HK-2 (cell line): ENCODE results near the gene HSD17B11.
"Not testable (repeated sequence)": the region's sequence is repeated elsewhere in the genome, so short reads cannot be mapped to it uniquely, and the experiment has no call there.

ENCODE experiments used
- DNase-seq: peaks from one replicate; pipeline ENCODE4 v3.0.0-alpha.2; 2018; ENCODE audit not compliant: unreplicated experiment

Gene HSD17B11

GRCh38 chr4:87356832-87357526 is 34.0 kb downstream of the HSD17B11 start:
- no peak for DNase-seq

DNA sequence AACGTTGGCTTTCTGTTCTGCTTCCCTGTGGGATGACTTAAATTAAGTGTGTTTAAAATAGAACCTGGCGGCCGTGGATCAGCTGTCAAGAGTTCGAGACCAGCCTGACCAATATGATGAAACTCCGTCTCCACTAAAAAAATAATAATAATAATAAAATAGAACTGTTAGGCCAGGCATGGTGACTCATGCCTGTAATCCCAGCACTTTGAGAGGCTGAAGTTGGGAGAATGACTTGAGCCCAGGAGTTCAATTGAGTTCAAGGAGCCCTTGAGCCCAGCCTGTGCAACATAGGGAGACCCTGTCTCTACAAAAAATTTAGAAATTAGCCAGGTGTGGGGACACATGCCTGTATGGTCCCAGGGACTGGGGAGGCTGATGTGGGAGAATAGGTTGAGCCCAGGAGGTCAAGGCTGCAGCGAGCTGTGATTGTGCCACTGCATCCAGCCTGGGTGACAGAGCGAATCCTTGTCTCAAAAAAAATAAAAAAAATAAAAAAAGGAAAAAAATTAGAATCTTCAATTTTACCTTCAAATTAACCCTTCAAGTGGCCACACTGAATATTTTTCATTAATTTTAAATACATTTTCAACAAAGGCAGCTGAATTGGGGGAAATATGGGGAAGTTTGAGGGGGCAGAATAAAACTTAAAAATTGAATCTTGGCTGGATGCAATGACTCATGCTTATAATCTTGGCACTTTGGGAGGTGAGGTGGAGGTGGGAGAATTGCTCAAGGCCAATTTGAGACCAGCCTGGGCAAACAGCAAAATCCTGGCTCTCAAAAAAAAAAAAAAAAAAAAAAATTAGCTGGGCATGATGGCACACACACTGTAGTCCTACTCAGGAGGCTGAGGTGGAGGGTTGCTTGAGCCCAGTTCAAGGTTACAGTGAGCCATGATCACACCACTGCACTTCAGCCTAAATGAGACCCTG is 36.6 kb downstream of the HSD17B11 start:
- DNase-seq = no peak

DNA sequence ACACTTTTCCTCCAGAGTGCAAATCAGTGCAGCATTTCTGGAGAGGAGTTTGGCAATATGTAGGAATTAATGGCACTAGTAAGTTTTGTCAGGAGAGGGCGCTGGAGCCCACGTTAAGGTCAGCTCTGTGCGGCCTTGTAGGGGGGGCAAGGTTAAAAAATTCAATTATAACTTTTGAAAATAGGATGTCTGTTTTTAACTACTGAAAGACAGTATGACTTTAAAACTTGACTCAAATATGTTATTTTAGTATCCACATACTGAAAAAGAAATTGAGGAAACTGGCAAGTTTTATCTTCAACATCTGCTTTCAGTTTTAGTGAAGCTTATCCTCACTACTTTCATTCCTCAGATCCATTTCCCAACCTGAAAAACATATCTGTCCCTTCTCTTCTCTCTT is 37.4 kb downstream of the HSD17B11 start:
- no peak for DNase-seq

GRCh38 chr4:87345139-87345538 is 45.8 kb downstream of the HSD17B11 start:
- no peak for DNase-seq

GRCh38 chr4:87342872-87343271 is 48.1 kb downstream of the HSD17B11 start:
- DNase-seq = no peak

- DNase-seq = not testable (repeated sequence)
Measured at GRCh38 chr4:87341954-87342635, 48.9 kb downstream of the HSD17B11 start.

DNA sequence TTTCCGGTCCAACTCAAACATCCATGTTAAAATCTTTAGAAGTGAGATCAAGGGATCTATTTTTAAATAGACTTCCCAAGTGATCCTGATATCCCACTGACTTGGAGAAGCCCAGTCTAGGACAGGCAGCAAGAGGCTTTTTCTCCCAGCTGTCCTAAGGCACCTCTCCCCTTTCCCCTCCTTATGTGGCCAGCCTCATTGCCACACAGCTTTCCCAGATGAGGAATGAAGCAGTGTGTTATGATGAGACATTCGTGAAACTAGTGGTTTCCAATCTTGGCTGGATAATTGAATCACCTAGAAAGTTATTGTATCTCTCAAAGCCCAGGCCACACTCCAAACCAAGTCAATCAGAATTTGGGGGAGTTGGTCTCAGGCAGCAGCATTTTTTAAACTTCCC is 51.5 kb downstream of the HSD17B11 start:
- DNase-seq = no peak

DNA sequence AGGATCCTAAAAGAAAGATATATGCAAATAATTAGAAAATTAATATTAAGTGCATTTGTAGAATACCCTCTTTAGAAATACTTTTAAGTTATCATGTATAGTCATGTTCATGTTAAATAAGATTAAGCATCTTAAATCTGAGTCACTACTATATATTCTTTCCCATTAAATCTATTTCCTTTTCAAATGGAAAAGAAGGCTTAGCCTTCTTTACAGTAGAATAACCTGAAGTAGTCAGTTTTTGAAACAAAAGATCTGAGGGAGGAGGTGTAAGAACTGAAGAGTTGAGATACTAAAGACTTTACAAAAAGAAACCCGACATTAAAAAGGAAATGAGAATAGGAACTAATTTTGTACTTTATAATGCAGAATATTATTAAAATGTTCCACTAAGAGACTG is 53.6 kb downstream of the HSD17B11 start:
- DNase-seq = no peak

DNA sequence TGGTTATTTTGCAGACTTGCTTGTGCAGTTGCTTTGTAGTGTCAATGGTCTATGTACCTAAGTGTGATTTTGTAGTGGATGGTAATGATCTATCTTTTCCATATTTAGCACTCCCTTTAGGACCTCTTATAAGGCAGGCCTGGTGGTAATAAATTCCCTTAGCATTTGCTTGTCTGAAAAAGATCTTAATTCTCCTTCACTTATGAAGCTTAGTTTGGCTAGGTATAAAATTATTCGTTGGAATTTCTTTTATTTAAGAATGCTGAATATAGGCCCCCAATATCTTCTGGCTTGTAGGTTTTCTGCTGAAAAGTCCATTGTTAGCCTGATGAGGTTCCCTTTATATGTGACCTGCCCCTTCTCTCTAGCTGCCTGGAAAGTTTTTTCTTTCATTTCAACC is 57.7 kb downstream of the HSD17B11 start:
- no peak for DNase-seq

- no peak for DNase-seq
Measured at GRCh38 chr4:87330761-87331160, 60.2 kb downstream of the HSD17B11 start.

- no peak for DNase-seq
Measured at GRCh38 chr4:87327136-87327535, 63.9 kb downstream of the HSD17B11 start.

DNA sequence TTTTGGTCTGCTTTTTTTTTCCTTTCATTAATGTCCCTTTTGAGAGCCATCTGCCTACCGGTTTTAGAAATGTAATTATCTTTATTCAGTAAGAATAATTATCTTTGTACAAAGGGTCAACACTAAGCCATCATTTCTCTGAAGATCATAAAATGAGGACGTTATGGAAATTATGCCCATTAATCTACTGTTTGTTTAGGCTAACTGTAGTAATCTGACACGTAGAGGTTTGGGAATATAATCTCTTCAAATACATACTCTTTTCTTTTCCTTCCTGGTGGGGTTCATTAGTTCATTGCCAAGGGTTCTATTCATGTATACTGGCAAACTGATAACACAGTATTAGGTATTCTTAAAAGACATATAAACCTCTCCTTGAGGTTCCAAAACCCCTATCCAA is 64.5 kb downstream of the HSD17B11 start:
- DNase-seq = no peak

DNA sequence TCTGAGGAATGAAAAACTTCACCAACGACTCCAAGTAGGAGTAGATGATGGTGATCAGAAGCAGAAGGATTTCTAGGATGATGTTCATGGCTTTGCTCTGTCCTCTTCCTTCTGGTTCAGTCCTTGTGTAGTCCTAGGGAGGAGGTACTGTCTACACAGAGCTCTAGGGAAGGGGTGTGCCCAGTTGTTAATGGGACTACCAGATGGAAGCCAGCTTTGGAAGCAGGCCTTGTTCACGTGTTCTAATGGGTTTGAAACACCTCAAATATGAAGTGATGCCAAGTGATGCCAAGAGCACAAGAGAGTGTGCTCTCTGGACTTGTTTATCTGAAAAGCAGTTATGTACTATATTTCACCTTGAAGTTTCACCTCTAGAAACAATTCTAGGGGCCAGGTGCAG is 68.2 kb downstream of the HSD17B11 start, which contains the start of gene HSD17B13:
HSD17B13 (minus strand) TSS at position 129 of the 400 bp plus-strand sequence; CDS start at position 88, 41 bp downstream.
- DNase-seq = no peak

- DNase-seq = no peak
Measured at GRCh38 chr4:87321888-87322287, 69.1 kb downstream of the HSD17B11 start.

- DNase-seq = no peak
Measured at GRCh38 chr4:87317527-87317926, 73.5 kb downstream of the HSD17B11 start.

GRCh38 chr4:87316961-87317360 is 74.0 kb downstream of the HSD17B11 start:
- no peak for DNase-seq

- not testable (repeated sequence) for DNase-seq
Measured at GRCh38 chr4:87315000-87315399, 76.0 kb downstream of the HSD17B11 start.

- no peak for DNase-seq
Measured at GRCh38 chr4:87313756-87314155, 77.2 kb downstream of the HSD17B11 start.

GRCh38 chr4:87311684-87312083 is 79.3 kb downstream of the HSD17B11 start:
- no peak for DNase-seq

GRCh38 chr4:87310691-87311335 is 80.2 kb downstream of the HSD17B11 start:
- DNase-seq = no peak

DNA sequence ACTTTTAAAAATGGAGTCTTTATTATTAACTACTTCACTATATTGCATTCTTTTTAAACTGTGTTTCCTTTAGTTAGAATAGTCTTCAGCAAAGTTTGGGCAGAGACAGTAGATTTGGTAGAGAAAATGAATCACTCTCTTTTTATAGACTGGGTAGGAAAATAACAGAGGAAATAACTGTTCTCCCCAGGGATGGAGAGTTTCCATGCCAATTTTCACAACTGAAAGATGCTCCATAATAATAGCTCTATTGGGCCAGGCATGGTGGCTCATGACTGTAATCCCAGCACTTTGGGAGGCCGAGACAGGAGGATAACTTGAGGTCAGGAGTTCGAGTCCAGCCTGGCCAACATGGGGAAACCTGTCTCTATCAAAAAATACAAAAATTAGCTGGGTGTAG is 81.4 kb downstream of the HSD17B11 start:
- no peak for DNase-seq

DNA sequence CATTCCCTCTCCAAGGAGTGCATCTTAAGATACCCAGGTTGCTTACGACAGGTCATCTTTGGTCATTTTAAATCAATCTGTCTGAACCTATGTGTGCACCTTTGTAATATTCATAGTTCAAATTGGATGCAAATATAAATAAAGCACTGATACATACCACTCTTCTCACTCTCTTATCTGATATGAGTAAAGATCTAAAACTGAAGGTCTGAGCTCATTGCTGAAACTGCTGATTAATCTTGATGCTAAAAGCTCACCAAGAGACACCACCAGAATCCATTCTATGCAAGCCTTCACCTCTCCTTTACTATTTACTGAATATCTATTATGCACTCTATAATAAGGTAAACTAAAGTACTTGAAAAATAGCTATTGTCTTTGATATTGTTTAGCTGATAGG is 84.9 kb downstream of the HSD17B11 start:
- no peak for DNase-seq
